HCT116 (cell line): Measurements from ENCODE around the gene IQCK. TPM values are rescaled to one million over a fixed set of nuclear protein-coding genes. Genes with fewer than 3 reads are reported as not detected.

Experiments used
- ATAC-seq: fragments of 200-7000 bp; cut with Tn5 transposase; 2 replicates; pipeline ENCODE4 v1.9.1; 2020; ENCODE audit warnings: mild to moderate bottlenecking, moderate library complexity
- BruUV-seq: library from RNA; stranded (reverse); fragments of 400-500 nt; replicated peaks from 2 replicates; lab custom pipeline; 2021; lab: Mats Ljungman, UMichigan
- CTCF ChIA-PET: fragments of 300-600 bp; sonication (Branson Sonifier 250); formaldehyde crosslinking; loops from one replicate; lab custom pipeline; 2021; ENCODE audit warnings: antibody characterized with exemption; lab: Charles Lee
- POLR2A ChIA-PET: fragments of 300-600, 350-600 bp; sonication (Branson Sonifier 250); formaldehyde crosslinking; loops from one replicate; lab custom pipeline; 2021; ENCODE audit warnings: antibody characterized with exemption; lab: Charles Lee
- RAD21 ChIA-PET, 2 experiments: fragments of 300-600 bp; sonication (Branson Sonifier 250); formaldehyde crosslinking; loops; one replicate each; lab custom pipeline; 2023; ENCODE audit warnings: low total read pairs in 2 of 2; ENCODE audit not compliant: uncharacterized antibody in 2 of 2, unreplicated experiment in 2 of 2, low non-redundant PET in 1 of 2; lab: Charles Lee
- DNase-seq: peaks from one replicate; pipeline ENCODE4 v3.0.0-alpha.2; 2010; ENCODE audit warnings: low read depth, low spot score
- H2AFZ ChIP-seq: fragments of 200-600 bp; shearing (Covaris generic), sonication (generic); 2 replicates; pipeline ENCODE4 v1.6.1; 2017; ENCODE audit warnings: low read depth, mixed run types, mixed read lengths, antibody characterized with exemption, low read length; ENCODE audit not compliant: poor library complexity, severe bottlenecking
- H3K27ac ChIP-seq: 2 replicates; pipeline ENCODE4 v1.5.1; 2012; ENCODE audit warnings: low read depth, low read length
- H3K27me3 ChIP-seq: fragments of 200-600 bp; sonication (generic); 2 replicates; pipeline ENCODE4 v1.6.1; 2016; ENCODE audit warnings: mixed run types, low read length, mixed read lengths; ENCODE audit not compliant: insufficient read depth
- H3K36me3 ChIP-seq, 2 experiments: fragments of 200-500 bp in 1 of 2; fragments of 200-600 bp in 1 of 2; sonication (Bioruptor generic) in 1 of 2; sonication (generic) in 1 of 2; 2 replicates each; pipeline versions ENCODE4 v1.5.1 to v1.6.1; 2014 to 2016; ENCODE audit warnings: low read length in 2 of 2, inconsistent platforms in 1 of 2, mixed read lengths in 1 of 2, mixed run types in 1 of 2; ENCODE audit not compliant: insufficient read depth in 2 of 2, control insufficient read depth in 1 of 2
- H3K4me1 ChIP-seq, 2 experiments: fragments of 200-600 bp in 1 of 2; sonication (generic) in 1 of 2; 2 replicates each; pipeline versions ENCODE4 v1.5.1 to v1.6.1; 2012 to 2017; ENCODE audit warnings: low read length in 2 of 2, inconsistent platforms in 1 of 2, mild to moderate bottlenecking in 1 of 2, mixed read lengths in 1 of 2, mixed run types in 1 of 2, moderate library complexity in 1 of 2; ENCODE audit not compliant: insufficient read depth in 2 of 2, control insufficient read depth in 1 of 2
- H3K4me2 ChIP-seq: fragments of 200-600 bp; sonication (generic); 2 replicates; pipeline ENCODE4 v1.6.1; 2017; ENCODE audit warnings: mixed run types, low read length, mixed read lengths
- H3K4me3 ChIP-seq, 2 experiments: fragments of 200-600 bp in 1 of 2; sonication (generic) in 1 of 2; replicated peaks in 1 of 2; 2 replicates each; pipeline ENCODE4 v1.5.1; 2011 to 2016; ENCODE audit warnings: low read length in 2 of 2, control low read depth in 1 of 2, low read depth in 1 of 2, mild to moderate bottlenecking in 1 of 2, mixed read lengths in 1 of 2, mixed run types in 1 of 2
- H3K79me2 ChIP-seq: fragments of 200-600 bp; sonication (generic); 2 replicates; pipeline ENCODE4 v1.6.1; 2017; ENCODE audit warnings: mild to moderate bottlenecking, mixed run types, low read length, moderate library complexity, mixed read lengths; ENCODE audit not compliant: insufficient read depth
- H3K9ac ChIP-seq: fragments of 200-600 bp; sonication (generic); 2 replicates; pipeline ENCODE4 v1.6.1; 2016; ENCODE audit warnings: low read length, mixed read lengths
- H3K9me2 ChIP-seq: fragments of 200-600 bp; sonication (generic), shearing (Covaris generic); 2 replicates; pipeline ENCODE4 v1.6.1; 2017; ENCODE audit warnings: mixed run types, mild to moderate bottlenecking, moderate library complexity; ENCODE audit not compliant: insufficient read depth
- H3K9me3 ChIP-seq, 2 experiments: fragments of 200-500 bp in 1 of 2; fragments of 200-600 bp in 1 of 2; sonication (Bioruptor generic) in 1 of 2; sonication (generic) in 1 of 2; 2 replicates each; pipeline ENCODE4 v1.6.1; 2014 to 2017; ENCODE audit warnings: low read length in 2 of 2, mixed read lengths in 2 of 2, inconsistent platforms in 1 of 2, low read depth in 1 of 2, mild to moderate bottlenecking in 1 of 2, mixed run types in 1 of 2, moderate library complexity in 1 of 2; ENCODE audit not compliant: control insufficient read depth in 1 of 2, insufficient read depth in 1 of 2
- H4K20me1 ChIP-seq: fragments of 200-600 bp; sonication (generic), shearing (Covaris generic); 2 replicates; pipeline ENCODE4 v1.6.1; 2017; ENCODE audit warnings: mixed run types, mild to moderate bottlenecking, moderate library complexity; ENCODE audit not compliant: insufficient read depth
- ATF3 ChIP-seq: IDR thresholded peaks from 2 replicates; pipeline ENCODE4 v1.6.1; 2012
- EGR1 ChIP-seq: IDR thresholded peaks from 2 replicates; pipeline ENCODE4 v1.6.1; 2012; ENCODE audit warnings: low read depth
- ELF1 ChIP-seq: IDR thresholded peaks from 2 replicates; pipeline ENCODE4 v1.6.1; 2012; ENCODE audit warnings: low read depth, borderline replicate concordance
- EZH2 ChIP-seq: fragments of 200-600 bp; sonication (generic); IDR thresholded peaks from 2 replicates; pipeline ENCODE4 v1.6.1; 2017; ENCODE audit warnings: antibody characterized with exemption, mixed run types
- EZH2phosphoT487 ChIP-seq: fragments of 200-600 bp; IDR thresholded peaks from 2 replicates; pipeline ENCODE4 v1.6.1; 2018; ENCODE audit warnings: antibody characterized with exemption, borderline replicate concordance
- JUND ChIP-seq: IDR thresholded peaks from 2 replicates; pipeline ENCODE4 v1.6.1; 2012
- MAX ChIP-seq: IDR thresholded peaks from 2 replicates; pipeline ENCODE4 v1.6.1; 2012
- POLR2A ChIP-seq: IDR thresholded peaks from 2 replicates; pipeline ENCODE4 v1.7.0; 2011; ENCODE audit warnings: borderline replicate concordance; ENCODE audit not compliant: insufficient read depth, insufficient read length; ENCODE audit errors: extremely low read depth
- POLR2AphosphoS5 ChIP-seq: IDR thresholded peaks from 2 replicates; pipeline ENCODE4 v1.6.1; 2011; ENCODE audit warnings: mild to moderate bottlenecking, low read depth, low read length, moderate library complexity
- RAD21 ChIP-seq: IDR thresholded peaks from 2 replicates; pipeline ENCODE4 v1.6.1; 2012; ENCODE audit warnings: low read depth, mild to moderate bottlenecking
- REST ChIP-seq: IDR thresholded peaks from 2 replicates; pipeline ENCODE4 v1.6.1; 2012; ENCODE audit warnings: low read depth
- SP1 ChIP-seq: IDR thresholded peaks from 2 replicates; pipeline ENCODE4 v1.6.1; 2012; ENCODE audit warnings: low read depth
- SRF ChIP-seq: IDR thresholded peaks from 2 replicates; pipeline ENCODE4 v1.6.1; 2012; ENCODE audit warnings: low read depth
- TCF7L2 ChIP-seq: IDR thresholded peaks from 2 replicates; pipeline ENCODE4 v1.7.0; 2011; ENCODE audit warnings: borderline replicate concordance, inconsistent platforms; ENCODE audit not compliant: insufficient read depth, insufficient read length; ENCODE audit errors: extremely low read depth
- YY1 ChIP-seq: IDR thresholded peaks from 2 replicates; pipeline ENCODE4 v1.6.1; 2011; ENCODE audit warnings: low read length, low read depth, moderate library complexity, mild to moderate bottlenecking; ENCODE audit not compliant: insufficient replicate concordance; ENCODE audit errors: extremely low read depth
- ZBTB33 ChIP-seq: IDR thresholded peaks from 2 replicates; pipeline ENCODE4 v1.6.1; 2011; ENCODE audit warnings: mild to moderate bottlenecking, low read length, moderate library complexity; ENCODE audit not compliant: insufficient replicate concordance; ENCODE audit errors: extremely low read depth
- intact Hi-C: fragments of 100-400 bp; cut with micrococcal nuclease; formaldehyde crosslinking; loops from 2 replicates; pipeline ENCODE4 v1.10.0; 2022
- total RNA-seq: library from RNA; stranded (reverse); gene quantifications from one replicate; pipeline ENCODE4 v1.2.1, GENCODE V29; 2021; ENCODE audit not compliant: unreplicated experiment

IQCK gene
- total RNA-seq, 1 experiment from 2014 or later: 11.8 TPM

GRCh38 chr16:19698480-19699465 is 19.3 kb upstream of the IQCK start:
- intact Hi-C loops: no loop called here
- Histone ChIP-seq H3K9me3 (no peaks in the 10 kb centered on the region), H3K79me2 (peaks cover 11% of the 10 kb centered on the region; the same call in 1 of the 2 replicates), H4K20me1 (no peaks in the 10 kb centered on the region), H2AFZ (no peak overlapping the region), H3K27ac (no peak overlapping the region), H3K27me3 (no peaks in the 10 kb centered on the region), H3K4me1 (peaks cover 12 to 13% of the 10 kb centered on the region in 2 experiments), H3K4me3 (no peak overlapping the region), H3K36me3 (peaks cover 12 to 22% of the 10 kb centered on the region in 2 experiments; a peak in 3 of 4 replicates), H3K9ac (no peak overlapping the region), H3K4me2 (no peak overlapping the region), H3K9me2 (no peaks in the 10 kb centered on the region)
- DNase-seq (no peak), ATAC-seq (no peak)
- no TSS peak for BruUV-seq
- ChIA-PET POLR2A (no interaction called here), CTCF (interaction anchor here (1.3 kb wide), 1 partner anchor 115 kb away, joined by 4 read pairs; no protein-coding TSS in a partner anchor), RAD21 (no interaction called here)
- TF ChIP-seq YY1 (no peak), TCF7L2 (no peak), SRF (no peak), RAD21 (no peak), MAX (no peak), ZBTB33 (no peak), EZH2phosphoT487 (no peak), ATF3 (no peak), POLR2AphosphoS5 (no peak), EGR1 (no peak), POLR2A (no peak), SP1 (no peak), REST (no peak), EZH2 (no peak), ELF1 (no peak), JUND (no peak)
